Gastroesophageal sphincter (tissue), 4 donors: ENCODE measurements around the gene UQCRFS1. TPM values are rescaled to one million over a fixed set of nuclear protein-coding genes. Genes with fewer than 3 reads are reported as not detected.
"Not testable (repeated sequence)": the region's sequence is repeated elsewhere in the genome, so short reads cannot be mapped to it uniquely, and the experiment has no call there.

Source experiments
- ATAC-seq: fragments of 150-250 bp; one replicate; pipeline ENCODE4 v1.9.1; 2016; ENCODE audit warnings: mild to moderate bottlenecking, moderate library complexity
- H3K27ac ChIP-seq, 4 donors: fragments of 200-600 bp; sonication (generic) in 3 of 4; 1 replicate in 3 of 4; 2 replicates in 1 of 4; pipeline ENCODE4 v1.5.1; 2016 to 2019
- H3K27me3 ChIP-seq: fragments of 200-600 bp; sonication (generic); one replicate; pipeline ENCODE4 v1.5.1; 2019
- H3K36me3 ChIP-seq, 2 donors: fragments of 200-600 bp; sonication (generic); one replicate each; pipeline ENCODE4 v1.5.1; 2019; ENCODE audit warnings: control low read depth in 1 of 2
- H3K4me1 ChIP-seq, 3 donors: fragments of 200-600 bp; sonication (generic); 1 replicate in 2 of 3; 2 replicates in 1 of 3; pipeline ENCODE4 v1.5.1; 2016 to 2019; ENCODE audit warnings: control low read depth in 2 of 3
- H3K4me3 ChIP-seq, 2 donors: fragments of 200-600 bp; sonication (generic); one replicate each; pipeline ENCODE4 v1.5.1; 2019; ENCODE audit warnings: mild to moderate bottlenecking in 1 of 2, moderate library complexity in 1 of 2
- H3K9me3 ChIP-seq, 3 donors: fragments of 200-600 bp; sonication (generic); one replicate each; pipeline ENCODE4 v1.5.1; 2017 to 2019; ENCODE audit warnings: control low read depth in 2 of 3
- EP300 ChIP-seq: sonication (generic); formaldehyde crosslinking; IDR thresholded peaks from one replicate; pipeline ENCODE4 v1.6.1; 2017; ENCODE audit warnings: antibody characterized with exemption, mild to moderate bottlenecking
- POLR2A ChIP-seq, 2 donors: fragments of 450-650 bp; IDR thresholded peaks; one replicate each; pipeline ENCODE4 v1.6.1; 2017; ENCODE audit warnings: antibody characterized with exemption in 2 of 2, mild to moderate bottlenecking in 2 of 2, moderate library complexity in 1 of 2
- POLR2AphosphoS5 ChIP-seq: sonication (generic); formaldehyde crosslinking; IDR thresholded peaks from one replicate; pipeline ENCODE4 v1.6.1; 2017; ENCODE audit warnings: antibody characterized with exemption
- WGBS, 2 donors: methylation state at CpG; one replicate each; pipeline ENCODE4 v1.1.5; 2018; ENCODE audit warnings: low coverage in 1 of 2; 5-methylcytosine and 5-hydroxymethylcytosine counted together
- total RNA-seq, 4 donors: library from RNA; depleted of rRNA; stranded (reverse); fragments of >200 nt; gene quantifications; one replicate each; pipeline ENCODE4 v1.1.0, GENCODE V29; 2016
- TF ChIP-seq, protein P1 (sequence below), 4 experiments: fragments of 200-600 bp in 2 of 4; fragments of 450-650 bp in 2 of 4; sonication (generic) in 1 of 4; IDR thresholded peaks; one replicate each; pipeline ENCODE4 v1.5.1; 2017 to 2019; ENCODE audit warnings: antibody characterized with exemption in 4 of 4, mild to moderate bottlenecking in 2 of 4, moderate library complexity in 2 of 4

The UQCRFS1 gene
- total RNA-seq, 4 donors from 2014 or later: 34.7 to 40.6 (median 37.7) TPM

GRCh38 chr19:29215322-29215845 is 2.4 kb upstream of the UQCRFS1 start:
- H3K4me1 ChIP-seq: peaks cover 0 to 19% (median 9%) of the 10 kb centered on the region in 3 donors
- H3K4me3 ChIP-seq: no peak overlapping the region
- WGBS, 2 donors: 85% methylated on average over 5 to 6 of the region's 7 CpGs
- no peaks in the 10 kb centered on the region for H3K36me3 ChIP-seq
- TF ChIP-seq, protein P1, sequence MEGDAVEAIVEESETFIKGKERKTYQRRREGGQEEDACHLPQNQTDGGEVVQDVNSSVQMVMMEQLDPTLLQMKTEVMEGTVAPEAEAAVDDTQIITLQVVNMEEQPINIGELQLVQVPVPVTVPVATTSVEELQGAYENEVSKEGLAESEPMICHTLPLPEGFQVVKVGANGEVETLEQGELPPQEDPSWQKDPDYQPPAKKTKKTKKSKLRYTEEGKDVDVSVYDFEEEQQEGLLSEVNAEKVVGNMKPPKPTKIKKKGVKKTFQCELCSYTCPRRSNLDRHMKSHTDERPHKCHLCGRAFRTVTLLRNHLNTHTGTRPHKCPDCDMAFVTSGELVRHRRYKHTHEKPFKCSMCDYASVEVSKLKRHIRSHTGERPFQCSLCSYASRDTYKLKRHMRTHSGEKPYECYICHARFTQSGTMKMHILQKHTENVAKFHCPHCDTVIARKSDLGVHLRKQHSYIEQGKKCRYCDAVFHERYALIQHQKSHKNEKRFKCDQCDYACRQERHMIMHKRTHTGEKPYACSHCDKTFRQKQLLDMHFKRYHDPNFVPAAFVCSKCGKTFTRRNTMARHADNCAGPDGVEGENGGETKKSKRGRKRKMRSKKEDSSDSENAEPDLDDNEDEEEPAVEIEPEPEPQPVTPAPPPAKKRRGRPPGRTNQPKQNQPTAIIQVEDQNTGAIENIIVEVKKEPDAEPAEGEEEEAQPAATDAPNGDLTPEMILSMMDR (IDR thresholded peaks at IDR 0.05): no peak
- TF ChIP-seq POLR2AphosphoS5: no peak
- TF ChIP-seq POLR2A (IDR thresholded peaks at IDR 0.05): no peak
- TF ChIP-seq EP300: no peak
- no peak overlapping the region for H3K27ac ChIP-seq
- no peak for ATAC-seq
- peaks cover 15% of the 10 kb centered on the region for H3K27me3 ChIP-seq
- no peaks in the 10 kb centered on the region for H3K9me3 ChIP-seq

- no peak for ATAC-seq
- 76 to 80% methylated on average over 1 to 2 of the region's 2 CpGs for WGBS, 2 donors
- no peak for TF ChIP-seq EP300
- no peak for TF ChIP-seq POLR2A (IDR thresholded peaks at IDR 0.05)
- TF ChIP-seq, protein P1 (IDR thresholded peaks at IDR 0.05): no peak
- no peak for TF ChIP-seq POLR2AphosphoS5
- H3K4me3 ChIP-seq: no peak overlapping the region
- no peaks in the 10 kb centered on the region for H3K9me3 ChIP-seq
- no peaks in the 10 kb centered on the region for H3K36me3 ChIP-seq
- H3K27ac ChIP-seq: no peak overlapping the region
- H3K4me1 ChIP-seq: peaks cover 0 to 27% (median 9%) of the 10 kb centered on the region in 3 donors
- H3K27me3 ChIP-seq: peaks cover 14% of the 10 kb centered on the region
Measured at GRCh38 chr19:29214411-29214810, 1.5 kb upstream of the UQCRFS1 start.

- Histone ChIP-seq H3K27me3 (no peaks in the 10 kb centered on the region), H3K4me1 (peaks cover 0 to 44% (median 15%) of the 10 kb centered on the region in 3 donors), H3K9me3 (no peaks in the 10 kb centered on the region), H3K27ac (peak overlapping the region; percentile 83 to 98 (median 92)), H3K4me3 (peak overlapping the region; percentile 64 to 73), H3K36me3 (peaks cover 0 to 7% of the 10 kb centered on the region in 2 donors)
- ATAC-seq: no peak
- TF ChIP-seq POLR2A (IDR thresholded peaks at IDR 0.05) (no peak), POLR2AphosphoS5 (no peak), EP300 (no peak)
- TF ChIP-seq, protein P1 (IDR thresholded peaks at IDR 0.05): no peak
- 0% methylated on average over 3 to 6 of the region's 7 CpGs for WGBS, 2 donors
Measured at GRCh38 chr19:29212356-29212647, 649 bp downstream of the UQCRFS1 start.

GRCh38 chr19:29211562-29212355 is 1.2 kb downstream of the UQCRFS1 start:
- no peak for TF ChIP-seq POLR2A (IDR thresholded peaks at IDR 0.05)
- no peak for TF ChIP-seq EP300
- TF ChIP-seq, protein P1 (IDR thresholded peaks at IDR 0.05): no peak
- no peak for TF ChIP-seq POLR2AphosphoS5
- H3K4me3 ChIP-seq: peak overlapping the region; percentile 64 to 73
- no peak for ATAC-seq
- peak overlapping the region; percentile 83 to 98 (median 92) for H3K27ac ChIP-seq
- H3K27me3 ChIP-seq: no peaks in the 10 kb centered on the region
- 23 to 29% methylated on average over 13 to 15 of the region's 18 CpGs for WGBS, 2 donors
- H3K9me3 ChIP-seq: no peaks in the 10 kb centered on the region
- peaks cover 0 to 12% of the 10 kb centered on the region in 2 donors for H3K36me3 ChIP-seq
- H3K4me1 ChIP-seq: peaks cover 0 to 44% (median 15%) of the 10 kb centered on the region in 3 donors

GRCh38 chr19:29211041-29211440 is 1.9 kb downstream of the UQCRFS1 start:
- not testable (repeated sequence) for H3K27ac ChIP-seq

GRCh38 chr19:29210502-29210901 is 2.4 kb downstream of the UQCRFS1 start:
- WGBS, 2 donors: 96 to 100% methylated on average over 3 of the region's 3 CpGs

More at GRCh38 chr19:29211041-29211440, 1.9 kb downstream of the UQCRFS1 start:
- 89 to 98% methylated on average over 3 of the region's 3 CpGs for WGBS, 2 donors
- H3K4me3 ChIP-seq: peak overlapping the region; percentile 64 to 73
- peaks cover 0 to 44% (median 15%) of the 10 kb centered on the region in 3 donors for H3K4me1 ChIP-seq
- not testable (repeated sequence) for H3K9me3 ChIP-seq, H3K27me3 ChIP-seq, ATAC-seq
- peaks cover 0 to 19% of the 10 kb centered on the region in 2 donors for H3K36me3 ChIP-seq

GRCh38 chr19:29207403-29208187 is 5.4 kb downstream of the UQCRFS1 start:
- WGBS, 2 donors: 56 to 96% methylated on average over 3 to 13 of the region's 14 CpGs
- H3K27me3 ChIP-seq, ATAC-seq, H3K4me3 ChIP-seq, H3K27ac ChIP-seq, H3K9me3 ChIP-seq: not testable (repeated sequence)
- peaks cover 0 to 36% (median 15%) of the 10 kb centered on the region in 3 donors for H3K4me1 ChIP-seq
- peaks cover 0 to 34% of the 10 kb centered on the region in 2 donors for H3K36me3 ChIP-seq

More at GRCh38 chr19:29210502-29210901, 2.4 kb downstream of the UQCRFS1 start:
- H3K27me3 ChIP-seq, H3K27ac ChIP-seq, H3K4me3 ChIP-seq, H3K9me3 ChIP-seq, ATAC-seq: not testable (repeated sequence)
- Histone ChIP-seq H3K36me3 (peaks cover 0 to 24% of the 10 kb centered on the region in 2 donors), H3K4me1 (peaks cover 0 to 44% (median 15%) of the 10 kb centered on the region in 3 donors)
